ENCODE data around the gene GALNT9.
A peak's percentile ranks its signal among the peaks of the same experiment; 100 is the strongest.
"Not testable (repeated sequence)": the region's sequence is repeated elsewhere in the genome, so short reads cannot be mapped to it uniquely, and the experiment has no call there.

The GALNT9 gene

GRCh38 chr12:132195242-132195641 is 134.1 kb downstream of the GALNT9 start:
- DNase-seq: not testable (repeated sequence)

GRCh38 chr12:132194556-132194955 is 134.8 kb downstream of the GALNT9 start:
- no peak for DNase-seq

- no peak for DNase-seq
These were observed 135.3 kb downstream of the GALNT9 start for GRCh38 chr12:132194056-132194455.

GRCh38 chr12:132191715-132192553 is 137.5 kb downstream of the GALNT9 start:
- DNase-seq: no peak

GRCh38 chr12:132190834-132191500 is 138.4 kb downstream of the GALNT9 start:
- no peak for DNase-seq

GRCh38 chr12:132190012-132190755 is 139.2 kb downstream of the GALNT9 start:
- no peak for DNase-seq

- peak; percentile 71 for DNase-seq
These were observed 139.9 kb downstream of the GALNT9 start for GRCh38 chr12:132189378-132190011.

GRCh38 chr12:132188916-132189325 is 140.5 kb downstream of the GALNT9 start:
- DNase-seq: no peak

- no peak for DNase-seq
These were observed 140.9 kb downstream of the GALNT9 start for GRCh38 chr12:132188451-132188901.

GRCh38 chr12:132187646-132188450 is 141.5 kb downstream of the GALNT9 start:
- no peak for DNase-seq

- DNase-seq: no peak
These were observed 142.3 kb downstream of the GALNT9 start for GRCh38 chr12:132186857-132187620.

- no peak for DNase-seq
These were observed 143.1 kb downstream of the GALNT9 start for GRCh38 chr12:132186208-132186856.

GRCh38 chr12:132185705-132186104 is 143.7 kb downstream of the GALNT9 start:
- DNase-seq: no peak

- DNase-seq: no peak
These were observed 146.6 kb downstream of the GALNT9 start for GRCh38 chr12:132182711-132183365.

GRCh38 chr12:132182206-132182710 is 147.1 kb downstream of the GALNT9 start:
- DNase-seq: no peak

- no peak for DNase-seq
These were observed 147.7 kb downstream of the GALNT9 start for GRCh38 chr12:132181570-132182200.

- no peak for DNase-seq
These were observed 148.5 kb downstream of the GALNT9 start for GRCh38 chr12:132180648-132181546.

Data from NCI-H1436 (cell line).